Mucosa of rectum (tissue), 2 donors: ENCODE data around the gene HLA-B.
"Not testable (repeated sequence)": the region's sequence is repeated elsewhere in the genome, so short reads cannot be mapped to it uniquely, and the experiment has no call there.

ENCODE experiments used
- H3K27ac ChIP-seq, 2 donors: one replicate each; pipeline ENCODE4 v1.7.0; 2013; ENCODE audit warnings: inconsistent platforms in 2 of 2, low read depth in 2 of 2, low read length in 2 of 2
- H3K27me3 ChIP-seq, 2 donors: one replicate each; pipeline ENCODE4 v1.7.0; 2013; ENCODE audit warnings: low read length in 2 of 2; ENCODE audit not compliant: control insufficient read depth in 2 of 2, insufficient read depth in 2 of 2
- H3K36me3 ChIP-seq, 2 donors: one replicate each; pipeline ENCODE4 v1.7.0; 2013; ENCODE audit warnings: low read length in 2 of 2; ENCODE audit not compliant: control insufficient read depth in 2 of 2, insufficient read depth in 2 of 2
- H3K4me1 ChIP-seq, 2 donors: one replicate each; pipeline ENCODE4 v1.7.0; 2013; ENCODE audit warnings: low read length in 2 of 2, mild to moderate bottlenecking in 1 of 2; ENCODE audit not compliant: control insufficient read depth in 2 of 2, insufficient read depth in 2 of 2
- H3K4me3 ChIP-seq, 2 donors: one replicate each; pipeline ENCODE4 v1.7.0; 2013; ENCODE audit warnings: low read length in 2 of 2
- H3K9ac ChIP-seq, 2 donors: one replicate each; pipeline ENCODE4 v1.7.0; 2013; ENCODE audit warnings: low read length in 2 of 2, low read depth in 1 of 2, mild to moderate bottlenecking in 1 of 2
- H3K9me3 ChIP-seq, 2 donors: one replicate each; pipeline ENCODE4 v1.7.0; 2013; ENCODE audit warnings: low read length in 2 of 2; ENCODE audit not compliant: control insufficient read depth in 2 of 2
- donor health status: healthy.
- donor health status: Normal muscosa, but diverticular disease.

Gene HLA-B

GRCh38 chr6:31397901-31398525, 41.0 kb upstream of the HLA-B start:
- peaks cover 39 to 55% of the 10 kb centered on the region in 2 donors for H3K4me1 ChIP-seq
- H3K36me3 ChIP-seq, result peaks cover 0 to 3% of the 10 kb centered on the region in 2 donors
- no peak overlapping the region for H3K9ac ChIP-seq
- H3K27ac ChIP-seq, result no peak overlapping the region
- no peaks in the 10 kb centered on the region for H3K27me3 ChIP-seq
- H3K9me3 ChIP-seq, result no peaks in the 10 kb centered on the region
- no peak overlapping the region for H3K4me3 ChIP-seq

GRCh38 chr6:31397153-31397499, 40.1 kb upstream of the HLA-B start:
- Histone ChIP-seq H3K9ac (peak overlapping the region; percentile 26 to 30), H3K4me1 (peaks cover 31 to 46% of the 10 kb centered on the region in 2 donors), H3K27ac (peak overlapping the region in 1 of 2 donors; percentile 22)
- H3K4me3 ChIP-seq, H3K9me3 ChIP-seq, H3K27me3 ChIP-seq, H3K36me3 ChIP-seq: not testable (repeated sequence)

- Histone ChIP-seq H3K27me3 (no peaks in the 10 kb centered on the region), H3K27ac (peak overlapping the region; percentile 35 to 85), H3K4me1 (peaks cover 25 to 41% of the 10 kb centered on the region in 2 donors), H3K36me3 (peaks cover 0 to 3% of the 10 kb centered on the region in 2 donors), H3K9me3 (no peaks in the 10 kb centered on the region), H3K9ac (peak overlapping the region; percentile 26 to 30), H3K4me3 (no peak overlapping the region)
These were observed 39.6 kb upstream of the HLA-B start for GRCh38 chr6:31396422-31397152.

GRCh38 chr6:31395832-31396231, 38.9 kb upstream of the HLA-B start:
- Histone ChIP-seq H3K9ac (peak overlapping the region in 1 of 2 donors; percentile 33), H3K4me1 (peaks cover 24 to 34% of the 10 kb centered on the region in 2 donors), H3K4me3 (no peak overlapping the region), H3K27me3 (no peaks in the 10 kb centered on the region), H3K36me3 (peaks cover 0 to 3% of the 10 kb centered on the region in 2 donors), H3K27ac (peak overlapping the region; percentile 47 to 85), H3K9me3 (no peaks in the 10 kb centered on the region)

GRCh38 chr6:31394381-31394780, 37.4 kb upstream of the HLA-B start:
- Histone ChIP-seq H3K27me3 (no peaks in the 10 kb centered on the region), H3K9ac (peak overlapping the region; percentile 16 to 52), H3K27ac (peak overlapping the region; percentile 84 to 85), H3K9me3 (no peaks in the 10 kb centered on the region), H3K36me3 (peaks cover 0 to 3% of the 10 kb centered on the region in 2 donors), H3K4me3 (peak overlapping the region in 1 of 2 donors; percentile 41), H3K4me1 (peaks cover 24 to 34% of the 10 kb centered on the region in 2 donors)

GRCh38 chr6:31393932-31394331, 37.0 kb upstream of the HLA-B start:
- no peaks in the 10 kb centered on the region for H3K27me3 ChIP-seq
- no peaks in the 10 kb centered on the region for H3K9me3 ChIP-seq
- H3K27ac ChIP-seq, result peak overlapping the region; percentile 75 to 85
- H3K9ac ChIP-seq, result peak overlapping the region; percentile 16 to 34
- H3K4me1 ChIP-seq, result peaks cover 24 to 34% of the 10 kb centered on the region in 2 donors
- peaks cover 0 to 3% of the 10 kb centered on the region in 2 donors for H3K36me3 ChIP-seq
- H3K4me3 ChIP-seq, result peak overlapping the region in 1 of 2 donors; percentile 0

- H3K4me1 ChIP-seq, result peaks cover 9 to 11% of the 10 kb centered on the region in 2 donors
- not testable (repeated sequence) for H3K4me3 ChIP-seq, H3K27ac ChIP-seq, H3K27me3 ChIP-seq, H3K9ac ChIP-seq, H3K9me3 ChIP-seq, H3K36me3 ChIP-seq
These were observed 32.8 kb upstream of the HLA-B start for GRCh38 chr6:31389802-31390132.

GRCh38 chr6:31388916-31389801, 32.2 kb upstream of the HLA-B start:
- not testable (repeated sequence) for H3K27me3 ChIP-seq, H3K4me3 ChIP-seq, H3K9ac ChIP-seq, H3K27ac ChIP-seq, H3K4me1 ChIP-seq, H3K36me3 ChIP-seq, H3K9me3 ChIP-seq

- H3K9ac ChIP-seq, result no peak overlapping the region
- H3K36me3 ChIP-seq, result no peaks in the 10 kb centered on the region
- H3K4me1 ChIP-seq, result no peaks in the 10 kb centered on the region
- H3K27ac ChIP-seq, result no peak overlapping the region
- no peak overlapping the region for H3K4me3 ChIP-seq
- no peaks in the 10 kb centered on the region for H3K9me3 ChIP-seq
- no peaks in the 10 kb centered on the region for H3K27me3 ChIP-seq
These were observed 30.0 kb upstream of the HLA-B start for GRCh38 chr6:31386977-31387376.

GRCh38 chr6:31386099-31386498, 29.1 kb upstream of the HLA-B start:
- no peak overlapping the region for H3K27ac ChIP-seq
- H3K36me3 ChIP-seq, result no peaks in the 10 kb centered on the region
- H3K9me3 ChIP-seq, result no peaks in the 10 kb centered on the region
- H3K9ac ChIP-seq, result no peak overlapping the region
- H3K27me3 ChIP-seq, result no peaks in the 10 kb centered on the region
- no peak overlapping the region for H3K4me3 ChIP-seq
- H3K4me1 ChIP-seq, result no peaks in the 10 kb centered on the region
